Stimulated activated naive B cell treated with anti-CD40 and anti-IgM and Interleukin-4, amounts not matched to agents 10 μg/mL and 1 μg/mL and 100 μg/mL, for 72 hours (primary cell): ENCODE measurements around the gene FOXL3.
"Not testable (repeated sequence)": the region's sequence is repeated elsewhere in the genome, so short reads cannot be mapped to it uniquely, and the experiment has no call there.

Source experiments
- ATAC-seq, 2 donors: fragments of 150-1000 bp; cut with Tn5 transposase; replicated peaks; 2 replicates each; pipeline ENCODE4 v1.10.0; 2021; ENCODE audit warnings: moderate library complexity in 1 of 2
- DNase-seq: peaks from one replicate; pipeline ENCODE4 v3.0.0; 2021
- H3K27ac Mint-ChIP-seq: one replicate; pipeline ENCODE4 v1.8.0; 2022; ENCODE audit warnings: mild to moderate bottlenecking, mixed read lengths
- H3K27me3 Mint-ChIP-seq, 2 donors: one replicate each; pipeline ENCODE4 v1.8.0; 2022; ENCODE audit warnings: mixed read lengths in 2 of 2
- H3K36me3 Mint-ChIP-seq, 2 donors: one replicate each; pipeline ENCODE4 v1.8.0; 2022; ENCODE audit warnings: mixed read lengths in 2 of 2, mild to moderate bottlenecking in 1 of 2
- H3K4me1 Mint-ChIP-seq, 2 donors: one replicate each; pipeline ENCODE4 v1.8.0; 2022; ENCODE audit warnings: mixed read lengths in 2 of 2, mild to moderate bottlenecking in 1 of 2
- H3K4me3 Mint-ChIP-seq, 2 donors: one replicate each; pipeline ENCODE4 v1.8.0; 2022; ENCODE audit warnings: mild to moderate bottlenecking in 2 of 2, mixed read lengths in 2 of 2, moderate library complexity in 1 of 2
- H3K9me3 Mint-ChIP-seq, 2 donors: one replicate each; pipeline ENCODE4 v1.8.0; 2022; ENCODE audit warnings: mixed read lengths in 2 of 2, mild to moderate bottlenecking in 1 of 2

The FOXL3 gene

GRCh38 chr7:296373-296945 lies 6.5 kb downstream of the FOXL3 start:
- Mint-ChIP-seq H3K4me1 (no peaks in the 10 kb centered on the region), H3K27me3 (peaks cover 26 to 30% of the 10 kb centered on the region in 2 donors), H3K36me3 (no peaks in the 10 kb centered on the region), H3K27ac (no peak overlapping the region), H3K9me3 (no peaks in the 10 kb centered on the region), H3K4me3 (no peak overlapping the region)
- no peak for ATAC-seq
- DNase-seq = no peak

GRCh38 chr7:297141-297540 lies 7.2 kb downstream of the FOXL3 start:
- H3K9me3 Mint-ChIP-seq, H3K4me1 Mint-ChIP-seq, H3K36me3 Mint-ChIP-seq, H3K4me3 Mint-ChIP-seq, ATAC-seq, H3K27ac Mint-ChIP-seq, DNase-seq: not testable (repeated sequence)
- H3K27me3 Mint-ChIP-seq = peaks cover 19 to 23% of the 10 kb centered on the region in 2 donors

GRCh38 chr7:297611-298374 lies 7.8 kb downstream of the FOXL3 start:
- H3K9me3 Mint-ChIP-seq = no peaks in the 10 kb centered on the region
- H3K27me3 Mint-ChIP-seq = peaks cover 14 to 18% of the 10 kb centered on the region in 2 donors
- no peak for DNase-seq
- H3K36me3 Mint-ChIP-seq = no peaks in the 10 kb centered on the region
- ATAC-seq = no peak
- no peaks in the 10 kb centered on the region for H3K4me1 Mint-ChIP-seq
- H3K27ac Mint-ChIP-seq = no peak overlapping the region
- H3K4me3 Mint-ChIP-seq = no peak overlapping the region

- no peaks in the 10 kb centered on the region for H3K4me1 Mint-ChIP-seq
- no peaks in the 10 kb centered on the region for H3K36me3 Mint-ChIP-seq
- peaks cover 12 to 14% of the 10 kb centered on the region in 2 donors for H3K27me3 Mint-ChIP-seq
- H3K9me3 Mint-ChIP-seq = no peaks in the 10 kb centered on the region
- H3K27ac Mint-ChIP-seq = no peak overlapping the region
- H3K4me3 Mint-ChIP-seq = no peak overlapping the region
- ATAC-seq (no peak), DNase-seq (no peak)
Measured at GRCh38 chr7:298375-298702, 8.4 kb downstream of the FOXL3 start.

GRCh38 chr7:298743-299142 lies 8.8 kb downstream of the FOXL3 start:
- Mint-ChIP-seq H3K36me3 (no peaks in the 10 kb centered on the region), H3K27me3 (peaks cover 14 to 15% of the 10 kb centered on the region in 2 donors), H3K27ac (no peak overlapping the region), H3K9me3 (no peaks in the 10 kb centered on the region), H3K4me1 (no peaks in the 10 kb centered on the region), H3K4me3 (no peak overlapping the region)
- ATAC-seq (no peak), DNase-seq (no peak)

GRCh38 chr7:299169-299568 lies 9.2 kb downstream of the FOXL3 start:
- DNase-seq = no peak
- H3K4me1 Mint-ChIP-seq = no peaks in the 10 kb centered on the region
- H3K4me3 Mint-ChIP-seq = no peak overlapping the region
- H3K27ac Mint-ChIP-seq = no peak overlapping the region
- no peaks in the 10 kb centered on the region for H3K36me3 Mint-ChIP-seq
- ATAC-seq = no peak
- no peaks in the 10 kb centered on the region for H3K9me3 Mint-ChIP-seq
- H3K27me3 Mint-ChIP-seq = peaks cover 12 to 13% of the 10 kb centered on the region in 2 donors

GRCh38 chr7:299628-300027 lies 9.7 kb downstream of the FOXL3 start:
- DNase-seq (no peak), ATAC-seq (no peak)
- no peak overlapping the region for H3K27ac Mint-ChIP-seq
- no peak overlapping the region for H3K4me3 Mint-ChIP-seq
- H3K4me1 Mint-ChIP-seq = no peaks in the 10 kb centered on the region
- no peaks in the 10 kb centered on the region for H3K36me3 Mint-ChIP-seq
- H3K9me3 Mint-ChIP-seq = peaks cover 4% of the 10 kb centered on the region in 2 donors
- peaks cover 12 to 13% of the 10 kb centered on the region in 2 donors for H3K27me3 Mint-ChIP-seq

- no peak for ATAC-seq
- no peaks in the 10 kb centered on the region for H3K4me1 Mint-ChIP-seq
- no peaks in the 10 kb centered on the region for H3K36me3 Mint-ChIP-seq
- H3K27me3 Mint-ChIP-seq = peaks cover 12 to 14% of the 10 kb centered on the region in 2 donors
- no peak overlapping the region for H3K27ac Mint-ChIP-seq
- H3K4me3 Mint-ChIP-seq = no peak overlapping the region
- DNase-seq = no peak
- H3K9me3 Mint-ChIP-seq = peaks cover 4 to 5% of the 10 kb centered on the region in 2 donors
Measured at GRCh38 chr7:300048-300447, 10.1 kb downstream of the FOXL3 start.

- peaks cover 4 to 5% of the 10 kb centered on the region in 2 donors for H3K9me3 Mint-ChIP-seq
- H3K4me1 Mint-ChIP-seq = no peaks in the 10 kb centered on the region
- DNase-seq = no peak
- H3K27ac Mint-ChIP-seq = no peak overlapping the region
- H3K36me3 Mint-ChIP-seq = no peaks in the 10 kb centered on the region
- no peak overlapping the region for H3K4me3 Mint-ChIP-seq
- no peak for ATAC-seq
- peaks cover 10 to 18% of the 10 kb centered on the region in 2 donors for H3K27me3 Mint-ChIP-seq
Measured at GRCh38 chr7:300546-301290, 10.7 kb downstream of the FOXL3 start.

GRCh38 chr7:301291-302053 lies 11.5 kb downstream of the FOXL3 start:
- Mint-ChIP-seq H3K9me3 (peaks cover 4 to 5% of the 10 kb centered on the region in 2 donors), H3K27me3 (peaks cover 8 to 18% of the 10 kb centered on the region in 2 donors), H3K4me3 (no peak overlapping the region), H3K27ac (no peak overlapping the region), H3K36me3 (no peaks in the 10 kb centered on the region), H3K4me1 (no peaks in the 10 kb centered on the region)
- ATAC-seq (no peak), DNase-seq (no peak)

- Mint-ChIP-seq H3K9me3 (peaks cover 4 to 9% of the 10 kb centered on the region in 2 donors), H3K4me3 (no peak overlapping the region), H3K27ac (no peak overlapping the region), H3K4me1 (no peaks in the 10 kb centered on the region), H3K36me3 (no peaks in the 10 kb centered on the region), H3K27me3 (peaks cover 15 to 23% of the 10 kb centered on the region in 2 donors)
- DNase-seq (no peak), ATAC-seq (no peak)
Measured at GRCh38 chr7:302054-302992, 12.4 kb downstream of the FOXL3 start.

- no peak overlapping the region for H3K27ac Mint-ChIP-seq
- peaks cover 10 to 16% of the 10 kb centered on the region in 2 donors for H3K9me3 Mint-ChIP-seq
- no peaks in the 10 kb centered on the region for H3K4me1 Mint-ChIP-seq
- ATAC-seq (no peak), DNase-seq (no peak)
- H3K4me3 Mint-ChIP-seq = no peak overlapping the region
- peaks cover 19 to 23% of the 10 kb centered on the region in 2 donors for H3K27me3 Mint-ChIP-seq
- H3K36me3 Mint-ChIP-seq = peaks cover 0 to 4% of the 10 kb centered on the region in 2 donors
Measured at GRCh38 chr7:303425-303824, 13.5 kb downstream of the FOXL3 start.

- Mint-ChIP-seq H3K4me1 (no peaks in the 10 kb centered on the region), H3K27ac (no peak overlapping the region), H3K27me3 (peaks cover 19 to 23% of the 10 kb centered on the region in 2 donors), H3K36me3 (peaks cover 0 to 4% of the 10 kb centered on the region in 2 donors), H3K4me3 (no peak overlapping the region), H3K9me3 (peaks cover 10 to 16% of the 10 kb centered on the region in 2 donors)
- DNase-seq (no peak), ATAC-seq (no peak)
Measured at GRCh38 chr7:303884-304573, 14.1 kb downstream of the FOXL3 start.
